Measurements from ENCODE around the gene FBXL13.

DNA sequence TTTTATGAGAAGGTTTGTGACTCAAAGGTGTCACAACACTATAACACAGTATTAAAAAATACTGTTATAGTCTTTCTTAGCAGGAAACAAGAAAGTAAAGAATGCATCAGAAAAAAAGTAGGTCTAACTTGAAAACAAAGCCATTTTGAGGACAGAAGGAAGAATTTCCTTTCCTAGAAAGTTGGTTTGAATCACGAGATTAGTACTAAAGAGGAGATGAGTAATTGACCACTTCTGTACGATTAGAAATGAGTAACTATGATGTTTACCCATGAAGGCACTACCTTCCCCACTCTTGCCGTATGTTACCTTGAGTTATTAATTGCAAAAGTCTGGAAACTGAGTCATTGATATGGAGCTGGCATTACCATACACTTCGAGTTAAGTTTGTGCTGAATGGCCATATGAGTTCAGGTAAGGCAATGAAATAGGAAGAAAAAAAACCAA is 260.5 kb downstream of the FBXL13 start:
- TF ChIP-seq, protein P1, sequence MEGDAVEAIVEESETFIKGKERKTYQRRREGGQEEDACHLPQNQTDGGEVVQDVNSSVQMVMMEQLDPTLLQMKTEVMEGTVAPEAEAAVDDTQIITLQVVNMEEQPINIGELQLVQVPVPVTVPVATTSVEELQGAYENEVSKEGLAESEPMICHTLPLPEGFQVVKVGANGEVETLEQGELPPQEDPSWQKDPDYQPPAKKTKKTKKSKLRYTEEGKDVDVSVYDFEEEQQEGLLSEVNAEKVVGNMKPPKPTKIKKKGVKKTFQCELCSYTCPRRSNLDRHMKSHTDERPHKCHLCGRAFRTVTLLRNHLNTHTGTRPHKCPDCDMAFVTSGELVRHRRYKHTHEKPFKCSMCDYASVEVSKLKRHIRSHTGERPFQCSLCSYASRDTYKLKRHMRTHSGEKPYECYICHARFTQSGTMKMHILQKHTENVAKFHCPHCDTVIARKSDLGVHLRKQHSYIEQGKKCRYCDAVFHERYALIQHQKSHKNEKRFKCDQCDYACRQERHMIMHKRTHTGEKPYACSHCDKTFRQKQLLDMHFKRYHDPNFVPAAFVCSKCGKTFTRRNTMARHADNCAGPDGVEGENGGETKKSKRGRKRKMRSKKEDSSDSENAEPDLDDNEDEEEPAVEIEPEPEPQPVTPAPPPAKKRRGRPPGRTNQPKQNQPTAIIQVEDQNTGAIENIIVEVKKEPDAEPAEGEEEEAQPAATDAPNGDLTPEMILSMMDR (IDR thresholded peaks at IDR 0.05) = no peak
- no peak for TF ChIP-seq POLR2A (IDR thresholded peaks at IDR 0.05)
